T-helper 17 cell (primary cell): ENCODE measurements around the gene HIGD1A. TPM values are rescaled to one million over a fixed set of nuclear protein-coding genes. Genes with fewer than 3 reads are reported as not detected.

Experiments used
- ATAC-seq: fragments of 150-1000 bp; cut with Tn5 transposase; 2 replicates; pipeline ENCODE4 v1.10.0; 2021; ENCODE audit warnings: mild to moderate bottlenecking, moderate library complexity
- DNase-seq, 3 donors: peaks; one replicate each; pipeline versions ENCODE4 v3.0.0 to v3.0.0-alpha.2; 2020 to 2021
- H3K9me3 ChIP-seq: one replicate; pipeline ENCODE4 v1.7.0; 2013; ENCODE audit warnings: low read length, mild to moderate bottlenecking; ENCODE audit not compliant: control insufficient read depth, poor library complexity, severe bottlenecking
- H3K27ac Mint-ChIP-seq: one replicate; pipeline ENCODE4 v1.8.0; 2022; ENCODE audit warnings: mild to moderate bottlenecking, moderate library complexity, mixed read lengths
- H3K27me3 Mint-ChIP-seq: one replicate; pipeline ENCODE4 v1.8.0; 2022; ENCODE audit warnings: mixed read lengths
- H3K36me3 Mint-ChIP-seq: one replicate; pipeline ENCODE4 v1.8.0; 2022; ENCODE audit warnings: low read depth, mixed read lengths
- H3K4me1 Mint-ChIP-seq: one replicate; pipeline ENCODE4 v1.8.0; 2022; ENCODE audit warnings: mild to moderate bottlenecking, mixed read lengths
- H3K4me3 Mint-ChIP-seq: one replicate; pipeline ENCODE4 v1.8.0; 2022; ENCODE audit warnings: mild to moderate bottlenecking, moderate library complexity, mixed read lengths
- total RNA-seq, 4 donors: library from RNA in 2 of 4; stranded (reverse) in 2 of 4; gene quantifications; one replicate each; pipeline ENCODE4 v1.2.3 and lab custom pipeline; 2022 to 2026

The HIGD1A gene
- total RNA-seq, 2 donors from 2014 or later, result 20.7 to 29.2 TPM

GRCh38 chr3:42752441-42752840 lies 51.8 kb downstream of the HIGD1A start:
- H3K9me3 ChIP-seq, result no peaks in the 10 kb centered on the region
- no peak for DNase-seq
- ATAC-seq, result no peak
- no peak overlapping the region for H3K27ac Mint-ChIP-seq
- H3K4me3 Mint-ChIP-seq, result no peak overlapping the region
- H3K36me3 Mint-ChIP-seq, result peaks cover 6% of the 10 kb centered on the region
- H3K27me3 Mint-ChIP-seq, result peaks cover 13% of the 10 kb centered on the region
- peaks cover 29% of the 10 kb centered on the region for H3K4me1 Mint-ChIP-seq

DNA sequence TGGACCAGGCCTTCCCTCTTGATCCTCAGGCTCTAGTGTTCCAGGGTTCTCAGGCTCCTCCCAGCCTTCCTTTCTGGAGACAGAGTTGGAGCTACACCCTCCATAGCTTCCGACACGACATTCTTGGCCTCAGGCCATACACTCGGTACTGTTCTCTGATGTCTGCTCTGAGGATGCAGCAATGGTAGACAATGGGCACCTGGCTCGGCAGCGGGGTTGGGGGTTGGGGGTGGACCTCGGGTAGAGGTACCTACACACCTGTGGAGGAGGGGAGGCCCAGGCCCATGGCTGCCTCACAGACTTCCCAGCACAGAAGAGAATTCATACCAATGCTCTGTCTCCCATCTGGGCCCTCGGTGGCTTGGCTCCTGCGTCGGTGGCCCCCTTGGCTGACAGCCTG lies 52.7 kb downstream of the HIGD1A start:
- no peak overlapping the region for H3K4me3 Mint-ChIP-seq
- H3K4me1 Mint-ChIP-seq, result peaks cover 35% of the 10 kb centered on the region
- peaks cover 6% of the 10 kb centered on the region for H3K36me3 Mint-ChIP-seq
- H3K9me3 ChIP-seq, result no peaks in the 10 kb centered on the region
- ATAC-seq (no peak), DNase-seq (no peak)
- H3K27me3 Mint-ChIP-seq, result peaks cover 7% of the 10 kb centered on the region
- no peak overlapping the region for H3K27ac Mint-ChIP-seq

DNA sequence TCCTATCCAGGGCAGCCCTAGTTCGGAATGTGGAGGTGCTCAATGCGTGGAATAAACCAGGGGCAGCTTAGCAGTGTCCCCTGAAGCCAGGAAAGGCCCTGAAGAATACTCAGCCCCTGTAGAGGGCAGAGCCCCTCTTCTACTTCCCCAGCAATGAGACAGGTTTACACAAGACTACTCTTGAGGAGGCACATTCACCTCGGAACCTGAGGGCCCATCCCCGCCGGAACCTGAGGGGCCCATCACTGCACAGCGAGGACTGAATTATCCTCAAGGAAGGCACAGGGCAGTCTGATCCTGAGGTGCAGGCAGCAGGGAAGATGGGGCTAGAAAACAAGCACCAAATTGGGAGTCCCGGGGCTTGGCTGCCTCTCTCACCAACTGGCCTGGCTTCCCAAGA lies 53.5 kb downstream of the HIGD1A start:
- Mint-ChIP-seq H3K27ac (no peak overlapping the region), H3K4me1 (peaks cover 36% of the 10 kb centered on the region), H3K4me3 (no peak overlapping the region), H3K27me3 (peaks cover 7% of the 10 kb centered on the region), H3K36me3 (peaks cover 4% of the 10 kb centered on the region)
- DNase-seq (no peak), ATAC-seq (no peak)
- no peaks in the 10 kb centered on the region for H3K9me3 ChIP-seq

DNA sequence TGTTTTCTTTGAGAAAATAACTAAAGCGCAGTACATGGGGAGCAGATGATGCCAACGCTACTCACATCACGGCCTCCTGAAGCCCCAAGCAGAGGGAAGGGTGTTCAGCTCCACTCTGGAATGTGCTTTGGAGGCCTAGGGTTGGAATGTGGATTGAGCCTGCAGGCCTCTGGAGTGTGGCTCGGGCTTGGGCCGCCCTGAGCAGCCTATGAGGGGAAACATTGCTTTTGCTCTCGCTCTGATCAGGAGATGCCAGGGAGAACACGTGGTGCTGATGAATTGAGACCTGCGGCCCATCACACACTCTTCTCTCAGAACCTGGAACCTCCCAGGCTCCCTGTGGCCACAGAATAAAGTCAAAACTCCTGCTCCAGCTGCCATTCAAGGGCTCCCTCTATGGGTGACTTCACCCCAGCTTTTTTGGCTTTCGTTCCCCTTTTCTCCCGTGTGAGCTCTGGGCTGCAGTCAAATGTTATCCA lies 54.5 kb downstream of the HIGD1A start:
- no peaks in the 10 kb centered on the region for H3K9me3 ChIP-seq
- peaks cover 30% of the 10 kb centered on the region for H3K4me1 Mint-ChIP-seq
- H3K27ac Mint-ChIP-seq, result no peak overlapping the region
- DNase-seq (no peak), ATAC-seq (peak; percentile 41)
- peaks cover 7% of the 10 kb centered on the region for H3K27me3 Mint-ChIP-seq
- peaks cover 4% of the 10 kb centered on the region for H3K36me3 Mint-ChIP-seq
- no peak overlapping the region for H3K4me3 Mint-ChIP-seq

GRCh38 chr3:42749025-42749752 lies 55.1 kb downstream of the HIGD1A start:
- H3K27me3 Mint-ChIP-seq, result peaks cover 7% of the 10 kb centered on the region
- peak overlapping the region; percentile 74 for H3K27ac Mint-ChIP-seq
- H3K9me3 ChIP-seq, result no peaks in the 10 kb centered on the region
- peaks cover 4% of the 10 kb centered on the region for H3K36me3 Mint-ChIP-seq
- peak overlapping the region; percentile 41 for H3K4me3 Mint-ChIP-seq
- ATAC-seq (no peak), DNase-seq (no peak)
- peaks cover 33% of the 10 kb centered on the region for H3K4me1 Mint-ChIP-seq

DNA sequence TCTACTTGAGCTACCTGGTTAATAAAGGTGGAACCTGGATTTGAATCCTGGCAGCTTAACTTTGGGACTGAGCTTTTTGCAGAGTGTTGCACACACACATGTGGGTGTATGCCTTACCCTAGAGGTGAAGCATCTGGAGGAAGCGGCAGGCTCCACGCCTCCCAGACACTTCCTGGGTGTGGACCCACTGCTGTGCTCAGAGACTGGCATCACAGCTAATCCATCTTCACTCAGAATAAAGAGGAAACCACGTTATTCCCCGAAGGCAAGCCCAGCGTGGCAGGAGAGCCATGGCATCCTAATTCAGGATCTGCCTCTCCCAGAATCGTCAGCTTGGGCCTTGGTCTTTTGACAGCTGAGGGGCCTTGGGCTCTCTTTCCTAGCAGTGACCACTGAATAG lies 56.7 kb downstream of the HIGD1A start:
- peak; percentile 77 for ATAC-seq

GRCh38 chr3:42746455-42747450 lies 57.5 kb downstream of the HIGD1A start:
- no peaks in the 10 kb centered on the region for H3K9me3 ChIP-seq
- no peak for DNase-seq
- Mint-ChIP-seq H3K27me3 (no peaks in the 10 kb centered on the region), H3K4me1 (peaks cover 30% of the 10 kb centered on the region), H3K4me3 (peak overlapping the region; percentile 63), H3K27ac (peak overlapping the region; percentile 74), H3K36me3 (no peaks in the 10 kb centered on the region)
- ATAC-seq, result no peak

More for the DNA sequence above, 56.7 kb downstream of the HIGD1A start:
- no peaks in the 10 kb centered on the region for H3K9me3 ChIP-seq
- Mint-ChIP-seq H3K27me3 (no peaks in the 10 kb centered on the region), H3K27ac (peak overlapping the region; percentile 74), H3K4me3 (peak overlapping the region; percentile 63), H3K36me3 (no peaks in the 10 kb centered on the region), H3K4me1 (peaks cover 30% of the 10 kb centered on the region)
- DNase-seq, result no peak

DNA sequence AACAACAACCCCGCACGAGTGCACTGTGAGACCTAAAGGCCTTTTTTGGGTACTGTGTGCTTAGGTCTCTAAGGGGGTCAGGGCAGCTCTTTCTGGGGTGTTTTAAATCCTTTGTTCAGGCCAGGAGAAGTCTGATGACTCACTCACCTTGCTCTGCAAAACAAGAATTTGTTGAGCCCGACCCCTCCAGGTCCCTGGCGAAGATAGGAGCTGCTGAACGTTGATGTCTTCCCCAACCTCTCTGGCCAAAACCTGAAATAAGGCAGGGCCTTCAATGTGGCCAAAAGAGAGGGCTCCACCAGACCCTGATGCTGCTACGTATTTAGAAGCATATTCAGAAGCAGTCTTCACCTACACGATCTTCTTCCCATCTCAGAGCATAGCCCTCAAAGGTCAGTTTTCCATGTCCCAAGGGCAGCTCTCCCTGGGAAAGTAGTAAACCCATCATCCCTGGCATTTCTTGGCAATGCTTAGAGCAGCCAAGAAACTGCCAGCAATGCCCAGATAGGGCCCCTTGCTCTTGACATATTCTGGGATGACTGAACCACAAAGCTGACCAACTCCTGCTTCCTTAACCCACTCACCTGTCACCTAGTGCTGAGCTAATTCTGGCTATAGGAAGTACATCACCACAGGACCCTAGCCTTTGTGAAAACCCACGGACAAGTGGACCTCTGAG lies 58.4 kb downstream of the HIGD1A start:
- no peaks in the 10 kb centered on the region for H3K9me3 ChIP-seq
- Mint-ChIP-seq H3K4me1 (peaks cover 30% of the 10 kb centered on the region), H3K27me3 (no peaks in the 10 kb centered on the region), H3K36me3 (no peaks in the 10 kb centered on the region), H3K27ac (no peak overlapping the region), H3K4me3 (no peak overlapping the region)
- DNase-seq (no peak), ATAC-seq (no peak)

GRCh38 chr3:42745291-42745745 lies 59.0 kb downstream of the HIGD1A start:
- H3K4me1 Mint-ChIP-seq, result peaks cover 30% of the 10 kb centered on the region
- no peaks in the 10 kb centered on the region for H3K36me3 Mint-ChIP-seq
- DNase-seq (no peak), ATAC-seq (no peak)
- no peak overlapping the region for H3K4me3 Mint-ChIP-seq
- no peak overlapping the region for H3K27ac Mint-ChIP-seq
- H3K9me3 ChIP-seq, result no peaks in the 10 kb centered on the region
- no peaks in the 10 kb centered on the region for H3K27me3 Mint-ChIP-seq

- ATAC-seq (no peak), DNase-seq (no peak)
- peaks cover 19% of the 10 kb centered on the region for H3K4me1 Mint-ChIP-seq
- H3K27ac Mint-ChIP-seq, result no peak overlapping the region
- no peak overlapping the region for H3K4me3 Mint-ChIP-seq
- H3K27me3 Mint-ChIP-seq, result no peaks in the 10 kb centered on the region
- no peaks in the 10 kb centered on the region for H3K36me3 Mint-ChIP-seq
- no peaks in the 10 kb centered on the region for H3K9me3 ChIP-seq
Measured at GRCh38 chr3:42743204-42743995, 60.9 kb downstream of the HIGD1A start.

- no peaks in the 10 kb centered on the region for H3K9me3 ChIP-seq
- H3K27ac Mint-ChIP-seq, result no peak overlapping the region
- no peak for ATAC-seq
- no peaks in the 10 kb centered on the region for H3K36me3 Mint-ChIP-seq
- H3K4me1 Mint-ChIP-seq, result peaks cover 12% of the 10 kb centered on the region
- DNase-seq, result no peak
- no peaks in the 10 kb centered on the region for H3K27me3 Mint-ChIP-seq
- no peak overlapping the region for H3K4me3 Mint-ChIP-seq
Measured at GRCh38 chr3:42742688-42743087, 61.6 kb downstream of the HIGD1A start.

DNA sequence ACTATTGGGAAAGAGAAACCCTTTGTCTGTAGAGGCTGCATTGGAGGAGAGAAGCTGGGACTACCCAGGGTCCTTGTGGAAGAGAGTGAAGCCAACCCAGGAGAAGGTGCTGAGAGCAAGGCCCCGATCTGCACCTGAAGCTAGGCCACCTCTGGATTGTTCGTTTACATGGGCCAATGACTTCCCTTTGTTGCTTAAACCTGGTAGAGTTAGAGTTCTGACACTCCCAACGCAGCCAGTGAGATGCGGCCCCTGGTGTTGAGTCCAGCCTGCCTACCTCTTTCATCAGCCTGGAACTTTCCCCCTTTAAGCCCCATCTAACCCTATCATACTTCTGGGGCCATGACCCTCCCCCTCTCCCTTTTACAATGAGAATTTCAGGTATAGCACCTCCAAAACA lies 62.0 kb downstream of the HIGD1A start:
- H3K4me1 Mint-ChIP-seq, result peaks cover 8% of the 10 kb centered on the region

More for the DNA sequence above, 62.0 kb downstream of the HIGD1A start:
- no peaks in the 10 kb centered on the region for H3K9me3 ChIP-seq
- H3K36me3 Mint-ChIP-seq, result no peaks in the 10 kb centered on the region
- no peak overlapping the region for H3K27ac Mint-ChIP-seq
- no peak overlapping the region for H3K4me3 Mint-ChIP-seq
- ATAC-seq (no peak), DNase-seq (no peak)
- no peaks in the 10 kb centered on the region for H3K27me3 Mint-ChIP-seq
